Mesodermal cell (in vitro differentiated cells): Measurements from ENCODE around the gene DAPK2.
"Not testable (repeated sequence)": the region's sequence is repeated elsewhere in the genome, so short reads cannot be mapped to it uniquely, and the experiment has no call there.

ENCODE experiments used
- H3K27ac ChIP-seq: 2 replicates; pipeline ENCODE4 v1.7.0; 2013; ENCODE audit warnings: mild to moderate bottlenecking, low read depth, low read length, moderate library complexity; ENCODE audit not compliant: severe bottlenecking
- H3K36me3 ChIP-seq: 2 replicates; pipeline ENCODE4 v1.7.1; 2013; ENCODE audit warnings: mild to moderate bottlenecking, low read length, moderate library complexity; ENCODE audit not compliant: control insufficient read depth, insufficient read depth
- H3K4me1 ChIP-seq: one replicate; pipeline ENCODE4 v1.7.1; 2013; ENCODE audit warnings: mild to moderate bottlenecking, low read length; ENCODE audit not compliant: insufficient read depth, control insufficient read depth, poor library complexity, severe bottlenecking
- H3K4me3 ChIP-seq: 2 replicates; pipeline ENCODE4 v1.7.0; 2013; ENCODE audit warnings: low read length, control low read depth, mild to moderate bottlenecking; ENCODE audit not compliant: insufficient read depth, poor library complexity, severe bottlenecking; ENCODE audit errors: extremely low read depth
- H3K9me3 ChIP-seq: 2 replicates; pipeline ENCODE4 v1.7.1; 2013; ENCODE audit warnings: mild to moderate bottlenecking, low read length, moderate library complexity; ENCODE audit not compliant: control insufficient read depth
- WGBS, 2 experiments: methylation state at CpG; one replicate each; pipeline ENCODE4 v1.1.5; 2013; ENCODE audit warnings: missing lambda C conversion rate in 2 of 2; ENCODE audit not compliant: insufficient coverage in 2 of 2; 5-methylcytosine and 5-hydroxymethylcytosine counted together

DAPK2 gene

GRCh38 chr15:64072812-64073211, 26.5 kb upstream of the DAPK2 start:
- no peak overlapping the region for H3K27ac ChIP-seq
- H3K4me1 ChIP-seq = peaks cover 3% of the 10 kb centered on the region
- no peaks in the 10 kb centered on the region for H3K9me3 ChIP-seq
- no peak overlapping the region for H3K4me3 ChIP-seq
- peaks cover 24% of the 10 kb centered on the region for H3K36me3 ChIP-seq
- WGBS, 2 experiments = 100% methylated on average over 2 of the region's 2 CpGs

- H3K36me3 ChIP-seq = peaks cover 24% of the 10 kb centered on the region
- 86 to 93% methylated on average over 2 of the region's 4 CpGs for WGBS, 2 experiments
- H3K27ac ChIP-seq = no peak overlapping the region
- H3K9me3 ChIP-seq = no peaks in the 10 kb centered on the region
- peaks cover 3% of the 10 kb centered on the region for H3K4me1 ChIP-seq
- no peak overlapping the region for H3K4me3 ChIP-seq
These were observed 25.9 kb upstream of the DAPK2 start for GRCh38 chr15:64071931-64072765.

GRCh38 chr15:64070965-64071851, 24.9 kb upstream of the DAPK2 start:
- peaks cover 24% of the 10 kb centered on the region for H3K36me3 ChIP-seq
- 96 to 98% methylated on average over 4 of the region's 8 CpGs for WGBS, 2 experiments
- peaks cover 3% of the 10 kb centered on the region for H3K4me1 ChIP-seq
- H3K4me3 ChIP-seq = no peak overlapping the region
- no peak overlapping the region for H3K27ac ChIP-seq
- H3K9me3 ChIP-seq = no peaks in the 10 kb centered on the region

GRCh38 chr15:64070106-64070505, 23.8 kb upstream of the DAPK2 start:
- Histone ChIP-seq H3K4me3 (no peak overlapping the region), H3K27ac (no peak overlapping the region), H3K9me3 (no peaks in the 10 kb centered on the region), H3K36me3 (peaks cover 23% of the 10 kb centered on the region), H3K4me1 (peaks cover 3% of the 10 kb centered on the region)
- 96 to 100% methylated on average over 3 of the region's 3 CpGs for WGBS, 2 experiments

GRCh38 chr15:64068133-64068532, 21.8 kb upstream of the DAPK2 start:
- H3K27ac ChIP-seq = no peak overlapping the region
- H3K36me3 ChIP-seq = peaks cover 17% of the 10 kb centered on the region
- no peak overlapping the region for H3K4me3 ChIP-seq
- 78 to 79% methylated on average over 3 of the region's 4 CpGs for WGBS, 2 experiments
- H3K9me3 ChIP-seq = no peaks in the 10 kb centered on the region
- H3K4me1 ChIP-seq = peaks cover 3% of the 10 kb centered on the region

- Histone ChIP-seq H3K4me1 (peaks cover 3% of the 10 kb centered on the region), H3K9me3 (no peaks in the 10 kb centered on the region), H3K4me3 (no peak overlapping the region), H3K36me3 (peaks cover 14% of the 10 kb centered on the region), H3K27ac (no peak overlapping the region)
- WGBS, 2 experiments = 31 to 39% methylated on average over 10 to 11 of the region's 11 CpGs
These were observed 21.3 kb upstream of the DAPK2 start for GRCh38 chr15:64067564-64068030.

GRCh38 chr15:64066451-64066850, 20.2 kb upstream of the DAPK2 start:
- Histone ChIP-seq H3K4me1 (peaks cover 3% of the 10 kb centered on the region), H3K27ac (no peak overlapping the region), H3K9me3 (no peaks in the 10 kb centered on the region), H3K4me3 (no peak overlapping the region), H3K36me3 (peaks cover 5% of the 10 kb centered on the region)
- no CpG with 5 or more reads among the region's 1 CpG for WGBS, 2 experiments

GRCh38 chr15:64060716-64061115, 14.4 kb upstream of the DAPK2 start:
- no peak overlapping the region for H3K27ac ChIP-seq
- H3K4me1 ChIP-seq = no peaks in the 10 kb centered on the region
- H3K4me3 ChIP-seq = no peak overlapping the region
- H3K9me3 ChIP-seq = no peaks in the 10 kb centered on the region
- no peaks in the 10 kb centered on the region for H3K36me3 ChIP-seq
- WGBS, 2 experiments = 94 to 97% methylated on average over 19 to 29 of the region's 29 CpGs

GRCh38 chr15:64059104-64059503, 12.8 kb upstream of the DAPK2 start:
- H3K4me3 ChIP-seq, H3K4me1 ChIP-seq, H3K9me3 ChIP-seq, H3K36me3 ChIP-seq, H3K27ac ChIP-seq: not testable (repeated sequence)
- WGBS, 2 experiments = 94 to 100% methylated on average over 1 to 2 of the region's 2 CpGs

GRCh38 chr15:64058279-64058678, 12.0 kb upstream of the DAPK2 start:
- 80 to 81% methylated on average over 1 to 2 of the region's 5 CpGs for WGBS, 2 experiments
- Histone ChIP-seq H3K4me3 (no peak overlapping the region), H3K9me3 (no peaks in the 10 kb centered on the region), H3K27ac (no peak overlapping the region), H3K36me3 (no peaks in the 10 kb centered on the region), H3K4me1 (no peaks in the 10 kb centered on the region)
